Epidermal melanocyte (primary cell): ENCODE data around the gene TMEM161B.
"Not testable (repeated sequence)": the region's sequence is repeated elsewhere in the genome, so short reads cannot be mapped to it uniquely, and the experiment has no call there.

Experiments
- DNase-seq: peaks from one replicate; pipeline ENCODE4 v3.0.0; 2011; ENCODE audit warnings: low spot score; ENCODE audit not compliant: insufficient read length

The TMEM161B gene

GRCh38 chr5:88268385-88269184, at the start of gene TMEM161B:
TSS of gene TMEM161B (minus strand) at chr5:88268845. CDS start at chr5:88268723, 122 bp downstream.
- peak; percentile 64 for DNase-seq

- DNase-seq, result no peak
These were observed 35.7 kb upstream of the TMEM161B start for GRCh38 chr5:88304356-88304755.

- no peak for DNase-seq
These were observed 29.8 kb upstream of the TMEM161B start for GRCh38 chr5:88298425-88298824.

GRCh38 chr5:88290801-88291200, 22.2 kb upstream of the TMEM161B start:
- no peak for DNase-seq

GRCh38 chr5:88288528-88289197, 20.0 kb upstream of the TMEM161B start:
- DNase-seq, result no peak

GRCh38 chr5:88287846-88288527, 19.3 kb upstream of the TMEM161B start:
- no peak for DNase-seq

GRCh38 chr5:88287302-88287701, 18.7 kb upstream of the TMEM161B start:
- no peak for DNase-seq

GRCh38 chr5:88283690-88284089, 15.0 kb upstream of the TMEM161B start:
- DNase-seq, result no peak

GRCh38 chr5:88281322-88281721, 12.7 kb upstream of the TMEM161B start:
- DNase-seq, result no peak

GRCh38 chr5:88279584-88279983, 10.9 kb upstream of the TMEM161B start:
- DNase-seq, result no peak

- DNase-seq, result no peak
These were observed 7.7 kb upstream of the TMEM161B start for GRCh38 chr5:88276378-88276777.

- no peak for DNase-seq
These were observed 6.9 kb upstream of the TMEM161B start for GRCh38 chr5:88275581-88275980.

- DNase-seq, result no peak
These were observed 652 bp upstream of the TMEM161B start for GRCh38 chr5:88269222-88269771.

GRCh38 chr5:88264565-88264964, 4.1 kb downstream of the TMEM161B start:
- DNase-seq, result not testable (repeated sequence)

GRCh38 chr5:88263349-88263748, 5.3 kb downstream of the TMEM161B start:
- no peak for DNase-seq

- no peak for DNase-seq
These were observed 6.5 kb downstream of the TMEM161B start for GRCh38 chr5:88262116-88262515.

- DNase-seq, result no peak
These were observed 10.0 kb downstream of the TMEM161B start for GRCh38 chr5:88258636-88259035.

GRCh38 chr5:88256872-88257271, 11.8 kb downstream of the TMEM161B start:
- no peak for DNase-seq

- no peak for DNase-seq
These were observed 12.6 kb downstream of the TMEM161B start for GRCh38 chr5:88256037-88256436.

GRCh38 chr5:88254320-88254719, 14.3 kb downstream of the TMEM161B start:
- DNase-seq, result no peak

GRCh38 chr5:88251048-88251711, 17.5 kb downstream of the TMEM161B start:
- DNase-seq, result no peak
